ENCODE results near the gene THEMIS2. TPM values are rescaled to one million over a fixed set of nuclear protein-coding genes. Genes with fewer than 3 reads are reported as not detected.
"Not testable (repeated sequence)": the region's sequence is repeated elsewhere in the genome, so short reads cannot be mapped to it uniquely, and the experiment has no call there.

The THEMIS2 gene
- 10 to 100 TPM in 1 of 2 donors, 1 to 10 TPM in 1; 7.4 to 13.1 TPM for total RNA-seq

DNA sequence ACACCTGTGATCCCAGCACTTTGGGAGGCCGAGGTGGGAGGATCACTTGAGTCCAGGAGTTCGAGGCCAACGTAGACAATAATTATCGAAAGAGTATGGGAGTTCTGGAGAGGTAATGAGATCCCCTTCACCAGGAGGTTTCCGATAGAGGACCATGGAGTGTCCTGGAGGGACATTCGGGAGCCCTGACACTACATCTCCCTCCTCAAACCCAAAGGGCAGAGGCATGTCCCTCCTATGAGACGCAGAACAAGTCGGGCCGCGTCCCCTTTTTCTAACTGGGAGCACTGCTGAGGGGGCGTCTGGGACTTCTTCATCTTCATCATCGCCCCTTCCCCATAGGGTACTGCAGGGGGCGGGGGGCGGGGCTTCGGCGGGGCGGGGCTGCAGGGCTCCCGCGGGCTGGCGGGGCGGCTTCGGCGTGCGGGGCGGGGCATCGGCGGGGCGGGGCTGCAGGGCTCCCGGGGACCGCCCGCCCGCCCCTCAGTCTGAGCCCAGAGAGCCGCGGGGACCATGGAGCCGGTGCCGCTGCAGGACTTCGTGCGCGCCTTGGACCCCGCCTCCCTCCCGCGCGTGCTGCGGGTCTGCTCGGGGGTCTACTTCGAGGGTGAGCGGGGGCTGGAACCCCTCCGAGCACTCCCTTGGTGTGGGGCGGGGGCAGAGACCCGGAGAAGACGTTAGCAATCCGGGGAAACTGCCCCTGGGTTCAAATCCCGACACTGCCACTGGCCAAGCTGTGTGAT lies at the start of gene THEMIS2:
Gene THEMIS2, plus strand, starts transcription at position 486 of the 743 bp plus-strand sequence. Its CDS starts 28 bp downstream, at position 514.
- no peak for DNase-seq (ENCODE audit: low spot score)
- Histone ChIP-seq H3K27me3 (no peaks in the 10 kb centered on the region), H3K9me3 (no peaks in the 10 kb centered on the region), H3K4me1 (peaks cover 0 to 13% of the 10 kb centered on the region in 2 donors), H3K4me3 (peak within 1 kb of the TSS; percentile 53 to 68), H3K27ac (peak within 1 kb of the TSS; percentile 41 to 70), H3K36me3 (no peaks in the 10 kb centered on the region)
- TF ChIP-seq, protein P1, sequence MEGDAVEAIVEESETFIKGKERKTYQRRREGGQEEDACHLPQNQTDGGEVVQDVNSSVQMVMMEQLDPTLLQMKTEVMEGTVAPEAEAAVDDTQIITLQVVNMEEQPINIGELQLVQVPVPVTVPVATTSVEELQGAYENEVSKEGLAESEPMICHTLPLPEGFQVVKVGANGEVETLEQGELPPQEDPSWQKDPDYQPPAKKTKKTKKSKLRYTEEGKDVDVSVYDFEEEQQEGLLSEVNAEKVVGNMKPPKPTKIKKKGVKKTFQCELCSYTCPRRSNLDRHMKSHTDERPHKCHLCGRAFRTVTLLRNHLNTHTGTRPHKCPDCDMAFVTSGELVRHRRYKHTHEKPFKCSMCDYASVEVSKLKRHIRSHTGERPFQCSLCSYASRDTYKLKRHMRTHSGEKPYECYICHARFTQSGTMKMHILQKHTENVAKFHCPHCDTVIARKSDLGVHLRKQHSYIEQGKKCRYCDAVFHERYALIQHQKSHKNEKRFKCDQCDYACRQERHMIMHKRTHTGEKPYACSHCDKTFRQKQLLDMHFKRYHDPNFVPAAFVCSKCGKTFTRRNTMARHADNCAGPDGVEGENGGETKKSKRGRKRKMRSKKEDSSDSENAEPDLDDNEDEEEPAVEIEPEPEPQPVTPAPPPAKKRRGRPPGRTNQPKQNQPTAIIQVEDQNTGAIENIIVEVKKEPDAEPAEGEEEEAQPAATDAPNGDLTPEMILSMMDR (IDR thresholded peaks at IDR 0.05): no peak

DNA sequence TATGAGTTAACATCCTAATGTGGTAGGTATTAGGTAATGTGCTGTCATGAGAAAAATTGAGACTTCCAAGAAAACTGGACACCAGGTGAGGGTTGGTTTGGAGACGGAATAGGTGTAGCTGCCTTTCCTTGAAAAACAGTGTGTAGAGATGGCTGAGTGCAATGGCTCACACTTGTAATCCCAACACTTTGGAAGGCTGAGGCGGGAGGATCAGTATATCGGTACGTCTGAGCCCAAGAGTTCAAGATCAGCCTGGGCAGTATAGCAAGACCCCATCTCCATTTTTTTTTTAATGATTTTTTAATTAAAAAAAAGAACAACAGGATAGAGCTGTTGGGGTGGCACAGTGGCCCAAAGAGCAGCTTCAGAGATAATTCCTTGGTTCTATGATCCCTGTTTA lies 48.6 kb upstream of the THEMIS2 start:
- Histone ChIP-seq H3K27ac (no peak overlapping the region), H3K9me3 (no peaks in the 10 kb centered on the region), H3K27me3 (no peaks in the 10 kb centered on the region), H3K4me3 (no peak overlapping the region), H3K36me3 (peaks cover 55% of the 10 kb centered on the region), H3K4me1 (no peaks in the 10 kb centered on the region)
- no peak for DNase-seq (ENCODE audit: low spot score)
- TF ChIP-seq, protein P1 (IDR thresholded peaks at IDR 0.05): no peak

DNA sequence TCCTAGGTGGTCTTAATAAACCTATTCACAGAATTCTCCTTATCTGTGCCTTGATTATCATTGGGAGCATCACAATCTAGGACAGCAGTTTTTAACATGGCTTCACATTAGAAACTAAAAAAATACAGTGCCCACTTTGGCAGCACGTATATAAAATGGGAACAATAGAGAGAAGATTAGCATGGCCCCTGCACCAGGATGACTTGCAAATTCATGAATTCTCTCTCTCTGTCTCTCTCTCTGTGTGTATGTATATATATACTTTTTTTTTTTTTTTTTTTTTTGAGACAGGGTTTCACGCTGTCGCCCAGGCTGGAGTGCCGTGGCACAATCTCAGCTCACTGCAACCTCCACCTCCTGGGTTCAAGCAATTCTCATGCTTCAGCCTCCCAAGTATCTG lies 47.9 kb upstream of the THEMIS2 start:
- Histone ChIP-seq H3K9me3 (no peaks in the 10 kb centered on the region), H3K4me1 (no peaks in the 10 kb centered on the region), H3K27ac (no peak overlapping the region), H3K27me3 (no peaks in the 10 kb centered on the region), H3K4me3 (no peak overlapping the region), H3K36me3 (peaks cover 49% of the 10 kb centered on the region)
- DNase-seq (ENCODE audit: low spot score): no peak
- TF ChIP-seq, protein P1 (IDR thresholded peaks at IDR 0.05): no peak

DNA sequence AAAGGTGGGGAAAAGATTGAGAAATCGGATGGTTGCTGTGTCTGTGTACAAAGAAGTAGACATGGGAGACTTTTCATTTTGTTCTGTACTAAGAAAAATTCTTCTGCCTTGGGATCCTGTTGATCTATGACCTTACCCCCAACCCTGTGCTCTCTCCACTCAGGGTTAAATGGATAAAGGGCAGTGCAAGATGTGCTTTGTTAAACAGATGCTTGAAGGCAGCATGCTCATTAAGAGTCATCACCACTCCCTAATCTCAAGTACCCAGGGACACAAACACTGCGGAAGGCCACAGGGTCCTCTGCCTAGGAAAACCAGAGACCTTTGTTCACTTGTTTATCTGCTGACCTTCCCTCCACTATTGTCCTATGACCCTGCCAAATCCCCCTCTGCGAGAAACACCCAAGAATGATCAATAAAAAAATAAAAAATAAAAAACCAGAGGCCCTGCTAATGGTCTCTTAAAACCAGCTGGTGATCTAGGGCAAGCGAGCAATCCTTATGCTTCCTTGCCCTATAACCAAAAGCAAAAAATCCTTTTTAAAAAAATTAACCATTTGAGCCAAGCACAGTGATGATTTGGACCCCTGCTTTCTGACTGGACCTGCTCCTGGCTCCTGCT lies 42.9 kb upstream of the THEMIS2 start:
- not testable (repeated sequence) for H3K27me3 ChIP-seq; DNase-seq (ENCODE audit: low spot score); H3K36me3 ChIP-seq; H3K9me3 ChIP-seq; H3K4me3 ChIP-seq
- H3K27ac ChIP-seq: peak overlapping the region in 1 of 2 donors; percentile 93
- H3K4me1 ChIP-seq: peaks cover 0 to 20% of the 10 kb centered on the region in 2 donors

DNA sequence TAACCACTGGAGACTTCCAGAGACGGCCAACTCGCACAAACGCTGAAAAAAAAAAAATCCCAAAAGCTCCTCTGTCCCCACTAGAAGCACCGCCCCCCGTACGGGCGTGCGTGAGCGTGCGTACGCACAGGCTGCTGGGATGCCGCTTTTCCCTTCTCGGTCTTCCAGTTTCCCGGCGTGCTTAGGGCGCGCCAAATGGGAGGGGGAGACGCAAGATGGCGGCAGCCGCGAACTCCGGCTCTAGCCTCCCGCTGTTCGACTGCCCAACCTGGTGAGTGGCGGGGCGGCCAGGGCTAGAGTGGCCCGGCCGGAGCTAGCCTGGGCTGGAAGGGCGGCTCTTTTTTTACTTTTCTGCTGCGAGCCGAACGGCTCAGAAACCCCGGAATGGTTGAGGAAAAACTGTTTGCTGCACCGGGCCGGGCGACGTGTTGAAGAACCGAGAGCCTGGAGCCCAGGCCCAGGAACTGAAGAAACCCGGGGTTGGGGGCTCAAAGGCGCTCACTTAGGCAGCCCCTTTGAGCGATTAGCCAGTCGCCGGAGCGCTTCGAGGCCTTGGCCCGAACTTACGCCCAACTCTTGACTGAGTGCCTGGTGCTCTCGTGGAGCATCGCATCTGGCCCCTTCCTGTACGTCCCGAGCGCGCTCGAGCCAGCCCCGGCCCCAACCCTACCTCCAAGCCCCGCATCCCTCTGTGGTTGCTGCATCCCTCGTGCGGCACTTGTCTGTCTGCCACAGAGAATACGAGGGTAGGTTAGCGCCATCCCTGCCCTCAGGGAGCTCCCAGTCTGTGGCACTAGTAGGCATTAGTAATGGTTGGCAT lies 41.5 kb upstream of the THEMIS2 start, which contains the start of gene PPP1R8:
Gene PPP1R8, plus strand, starts transcription at position 162 of the 820 bp plus-strand sequence. Its CDS starts 54 bp downstream, at position 216.
- no peaks in the 10 kb centered on the region for H3K27me3 ChIP-seq
- peak within 1 kb of the TSS; percentile 93 to 94 for H3K27ac ChIP-seq
- H3K4me1 ChIP-seq: peaks cover 0 to 20% of the 10 kb centered on the region in 2 donors
- no peaks in the 10 kb centered on the region for H3K9me3 ChIP-seq
- peak within 1 kb of the TSS; percentile 93 to 99 for H3K4me3 ChIP-seq
- peak; percentile 90 for DNase-seq (ENCODE audit: low spot score)
- H3K36me3 ChIP-seq: peaks cover 6% of the 10 kb centered on the region
- TF ChIP-seq, protein P1 (IDR thresholded peaks at IDR 0.05): no peak
